Fibroblast of villous mesenchyme (primary cell): ENCODE results near the gene UBAP2. TPM values are rescaled to one million over a fixed set of nuclear protein-coding genes. Genes with fewer than 3 reads are reported as not detected.
A peak's percentile ranks its signal among the peaks of the same experiment; 100 is the strongest.

ENCODE experiments used
- DNase-seq: peaks from one replicate; pipeline ENCODE4 v3.0.0-alpha.2; 2010; ENCODE audit warnings: low read depth
- H3K4me3 ChIP-seq: 2 replicates; pipeline ENCODE4 v1.5.1; 2011; ENCODE audit warnings: low read depth, mild to moderate bottlenecking, low read length
- CTCF ChIP-seq: IDR thresholded peaks from 2 replicates; pipeline ENCODE4 v1.5.1; 2012; ENCODE audit warnings: low read depth, mild to moderate bottlenecking, low read length; ENCODE audit not compliant: insufficient read depth
- total RNA-seq: library from RNA; depleted of rRNA; stranded (reverse); fragments of >200 nt; gene quantifications from 2 replicates; pipeline ENCODE4 v1.2.3, GENCODE V29; 2012

UBAP2 gene
- total RNA-seq, 1 donor, result 26.8 TPM

GRCh38 chr9:34010979-34011378 is 37.7 kb downstream of the UBAP2 start:
- no peak overlapping the region for H3K4me3 ChIP-seq
- DNase-seq, result no peak
- TF ChIP-seq CTCF, result peak; percentile 39

GRCh38 chr9:34001951-34002350 is 46.7 kb downstream of the UBAP2 start:
- H3K4me3 ChIP-seq, result no peak overlapping the region
- TF ChIP-seq CTCF, result no peak
- DNase-seq, result no peak

- DNase-seq, result no peak
- H3K4me3 ChIP-seq, result no peak overlapping the region
- TF ChIP-seq CTCF, result no peak
Measured at GRCh38 chr9:34001298-34001697, 47.4 kb downstream of the UBAP2 start.

DNA sequence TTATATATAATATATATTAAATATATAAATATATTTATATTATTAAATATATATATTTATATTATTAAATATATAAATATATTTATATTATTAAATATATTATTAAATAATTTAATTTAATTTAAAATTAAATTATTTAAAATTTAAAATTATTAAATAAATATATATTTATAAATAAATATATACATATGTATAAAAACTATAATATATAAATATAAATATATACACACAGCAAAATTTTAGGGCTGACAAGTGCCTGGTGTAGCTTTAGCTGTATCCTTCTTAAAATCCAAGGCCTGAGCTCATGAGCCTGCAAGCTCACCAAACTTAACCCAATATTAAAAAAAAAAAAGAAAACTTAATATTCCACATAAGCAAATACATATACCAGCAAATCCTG is 53.2 kb downstream of the UBAP2 start:
- no peak for TF ChIP-seq CTCF
- H3K4me3 ChIP-seq, result no peak overlapping the region
- DNase-seq, result no peak

DNA sequence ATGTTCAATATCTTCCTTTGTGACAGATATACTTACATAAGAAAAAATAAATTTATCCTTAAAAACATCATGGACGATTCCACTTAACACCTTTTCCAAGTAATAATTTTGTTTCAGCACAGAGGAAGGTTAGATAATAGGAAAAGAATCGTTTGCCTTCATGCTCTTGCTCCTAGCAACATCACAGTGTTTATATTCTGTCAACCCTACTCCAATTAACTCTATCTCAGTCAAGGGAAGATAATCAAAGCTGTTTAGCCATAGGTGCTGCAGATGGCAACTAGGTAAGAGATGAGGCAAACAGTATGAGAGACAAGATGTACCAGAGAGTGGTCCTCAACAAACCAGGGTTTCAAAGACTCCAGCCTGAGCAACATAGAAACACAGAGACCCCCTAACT is 55.6 kb downstream of the UBAP2 start:
- TF ChIP-seq CTCF, result no peak
- H3K4me3 ChIP-seq, result no peak overlapping the region
- no peak for DNase-seq

- no peak for TF ChIP-seq CTCF
- H3K4me3 ChIP-seq, result no peak overlapping the region
- DNase-seq, result peak; percentile 7
Measured at GRCh38 chr9:33992632-33993031, 56.1 kb downstream of the UBAP2 start.

GRCh38 chr9:33988219-33988890 is 60.3 kb downstream of the UBAP2 start:
- DNase-seq, result peak; percentile 11
- no peak overlapping the region for H3K4me3 ChIP-seq
- no peak for TF ChIP-seq CTCF
